SU-DHL-6 (cell line): ENCODE data around the gene AEBP1.

Experiments used
- EZH2phosphoT487 ChIP-seq: fragments of 200-600 bp; sonication (generic), shearing (Covaris generic); conservative IDR thresholded peaks from 2 replicates; pipeline ENCODE4 v1.6.1; 2018; ENCODE audit warnings: mild to moderate bottlenecking, antibody characterized with exemption, low read length, moderate library complexity, mixed read lengths
- TF ChIP-seq, protein P1 (sequence below): fragments of 200-600 bp; sonication (generic); IDR thresholded peaks from one replicate; pipeline ENCODE4 v1.5.1; 2017; ENCODE audit warnings: antibody characterized with exemption, mild to moderate bottlenecking, low read length, moderate library complexity; ENCODE audit not compliant: insufficient read depth, poor library complexity, severe bottlenecking

DNA sequence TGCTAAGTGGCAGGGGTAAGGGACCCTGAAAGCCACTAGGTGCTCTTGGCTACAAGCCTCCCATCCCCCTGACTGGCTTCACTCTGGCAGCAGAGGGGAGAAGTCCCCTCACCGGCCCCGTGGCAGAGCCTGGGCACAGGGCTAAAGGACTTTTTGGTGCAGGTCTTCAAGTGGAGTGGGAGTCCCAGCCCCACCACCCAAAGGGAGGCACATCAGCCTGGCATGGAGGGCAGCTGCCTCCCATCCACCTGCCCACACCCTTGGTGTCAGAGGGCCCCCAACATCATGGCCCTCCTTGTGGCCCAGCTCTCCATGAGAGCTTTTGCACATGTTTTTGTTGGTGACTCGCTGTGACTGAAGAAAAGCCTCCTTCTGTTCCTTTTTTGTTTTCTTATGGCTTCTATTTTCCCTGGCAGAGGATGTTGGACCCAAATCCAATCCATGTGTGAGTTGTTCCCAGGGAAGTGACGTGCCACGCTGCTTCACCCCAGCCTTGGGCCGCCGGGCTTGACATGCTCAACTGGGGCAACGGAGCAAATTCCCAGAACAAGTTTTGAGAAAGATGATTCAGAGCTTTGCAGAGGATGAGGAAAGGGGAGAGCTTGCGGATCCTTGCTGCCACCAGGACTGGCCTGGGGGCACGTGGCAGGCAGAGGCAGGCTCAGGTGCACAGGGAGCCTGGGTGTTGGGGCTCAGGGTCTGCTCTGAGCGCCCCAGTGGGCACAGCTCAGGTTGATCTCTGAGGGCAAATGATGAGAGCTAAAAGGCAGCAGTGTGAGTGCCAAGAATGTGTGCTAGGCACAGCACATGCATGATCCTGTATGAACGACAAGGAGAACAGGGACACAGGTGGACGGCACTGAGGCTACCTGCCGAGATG is 1.9 kb upstream of the AEBP1 start:
- TF ChIP-seq, protein P1, sequence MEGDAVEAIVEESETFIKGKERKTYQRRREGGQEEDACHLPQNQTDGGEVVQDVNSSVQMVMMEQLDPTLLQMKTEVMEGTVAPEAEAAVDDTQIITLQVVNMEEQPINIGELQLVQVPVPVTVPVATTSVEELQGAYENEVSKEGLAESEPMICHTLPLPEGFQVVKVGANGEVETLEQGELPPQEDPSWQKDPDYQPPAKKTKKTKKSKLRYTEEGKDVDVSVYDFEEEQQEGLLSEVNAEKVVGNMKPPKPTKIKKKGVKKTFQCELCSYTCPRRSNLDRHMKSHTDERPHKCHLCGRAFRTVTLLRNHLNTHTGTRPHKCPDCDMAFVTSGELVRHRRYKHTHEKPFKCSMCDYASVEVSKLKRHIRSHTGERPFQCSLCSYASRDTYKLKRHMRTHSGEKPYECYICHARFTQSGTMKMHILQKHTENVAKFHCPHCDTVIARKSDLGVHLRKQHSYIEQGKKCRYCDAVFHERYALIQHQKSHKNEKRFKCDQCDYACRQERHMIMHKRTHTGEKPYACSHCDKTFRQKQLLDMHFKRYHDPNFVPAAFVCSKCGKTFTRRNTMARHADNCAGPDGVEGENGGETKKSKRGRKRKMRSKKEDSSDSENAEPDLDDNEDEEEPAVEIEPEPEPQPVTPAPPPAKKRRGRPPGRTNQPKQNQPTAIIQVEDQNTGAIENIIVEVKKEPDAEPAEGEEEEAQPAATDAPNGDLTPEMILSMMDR: no peak
- no peak for TF ChIP-seq EZH2phosphoT487
